A549 (cell line): ENCODE results near the gene BNIPL. TPM values are rescaled to one million over a fixed set of nuclear protein-coding genes. Genes with fewer than 3 reads are reported as not detected.

Source experiments
- ATAC-seq, 2 experiments: fragments of 200-7000 bp in 1 of 2; fragments of >200 bp in 1 of 2; cut with Nextera tagmentation in 1 of 2; cut with Tn5 transposase in 1 of 2; 3 replicates each; pipeline versions ENCODE4 v1.8.0 to v1.9.1; 2018 to 2020; ENCODE audit warnings: mild to moderate bottlenecking in 1 of 2, moderate library complexity in 1 of 2
- CTCF ChIA-PET: fragments of 300-600 bp; sonication (Branson Sonifier 250); formaldehyde crosslinking; extraction: SDS; loops from one replicate; lab custom pipeline; 2021; ENCODE audit warnings: antibody characterized with exemption, inconsistent platforms; lab: Yijun Ruan, JAX
- POLR2A ChIA-PET: fragments of 350-600 bp; formaldehyde crosslinking; extraction: SDS; loops from one replicate; lab custom pipeline; 2021; ENCODE audit warnings: antibody characterized with exemption, inconsistent platforms; lab: Yijun Ruan, JAX
- DNase-seq, 2 experiments: peaks; one replicate each; pipeline versions ENCODE4 v3.0.0 to v3.0.0-alpha.2; 2011 to 2016; ENCODE audit warnings: low read depth in 1 of 2, low spot score in 1 of 2
- FAIRE-seq: peaks from 2 replicates; lab custom pipeline; 2011; peaks lifted over from hg19 to GRCh38; lab: Jason Lieb, UNC
- H3K27ac ChIP-seq, 2 experiments: fragments of >200 bp; sonication (Bioruptor Twin); formaldehyde crosslinking; 3 replicates each; pipeline ENCODE4 v1.5.1; 2016 to 2017
- H3K4me1 ChIP-seq: fragments of >200 bp; sonication (Bioruptor Twin); formaldehyde crosslinking; 3 replicates; pipeline ENCODE4 v1.6.1; 2016
- H3K4me2 ChIP-seq: fragments of >200 bp; sonication (Bioruptor Twin); formaldehyde crosslinking; 3 replicates; pipeline ENCODE4 v1.6.1; 2016
- H3K4me3 ChIP-seq: fragments of >200 bp; sonication (Bioruptor Twin); formaldehyde crosslinking; 3 replicates; pipeline ENCODE4 v1.5.1; 2016
- H3K9me3 ChIP-seq: fragments of >200 bp; sonication (Bioruptor Twin); formaldehyde crosslinking; 3 replicates; pipeline ENCODE4 v1.6.1; 2016
- BCL3 ChIP-seq: fragments of >200 bp; sonication (Bioruptor Twin); formaldehyde crosslinking; IDR thresholded peaks from 3 replicates; pipeline ENCODE4 v1.6.1; 2016
- BHLHE40 ChIP-seq: IDR thresholded peaks from 2 replicates; pipeline ENCODE4 v1.6.1; 2012; ENCODE audit warnings: low read depth, low read length, inconsistent platforms
- CBX2 ChIP-seq: fragments of 200-600 bp; sonication (generic); IDR thresholded peaks from 2 replicates; pipeline ENCODE4 v1.6.1; 2016; ENCODE audit warnings: low read depth, mild to moderate bottlenecking, borderline replicate concordance
- CBX8 ChIP-seq: fragments of 200-600 bp; sonication (generic); IDR thresholded peaks from 2 replicates; pipeline ENCODE4 v1.6.1; 2016
- CEBPB ChIP-seq, 2 experiments: fragments of >200 bp in 1 of 2; sonication (Bioruptor Twin) in 1 of 2; formaldehyde crosslinking in 1 of 2; IDR thresholded peaks; 2 replicates each; pipeline ENCODE4 v1.6.1; 2012 to 2016
- EP300 ChIP-seq, 2 experiments: fragments of >200 bp; sonication (Bioruptor Twin); formaldehyde crosslinking; IDR thresholded peaks; 2 replicates in 1 of 2; 3 replicates in 1 of 2; pipeline ENCODE4 v1.6.1; 2016 to 2017
- GATA3 ChIP-seq: IDR thresholded peaks from 2 replicates; pipeline ENCODE4 v1.6.1; 2012; ENCODE audit warnings: borderline replicate concordance
- HDAC2 ChIP-seq: fragments of 200-600 bp; sonication (generic); IDR thresholded peaks from 2 replicates; pipeline ENCODE4 v1.6.1; 2016
- HOXB13 ChIP-seq: fragments of 250-450 bp; sonication (Bioruptor Pico); IDR thresholded peaks from 2 replicates; pipeline ENCODE4 v1.5.0; 2020; ENCODE audit warnings: low read depth, mild to moderate bottlenecking, moderate library complexity
- JUN ChIP-seq, 2 experiments: fragments of >200 bp; sonication (Bioruptor Twin); formaldehyde crosslinking; IDR thresholded peaks; 2 replicates in 1 of 2; 3 replicates in 1 of 2; pipeline ENCODE4 v1.6.1; 2016 to 2017
- PBX3 ChIP-seq: IDR thresholded peaks from 2 replicates; pipeline ENCODE4 v1.6.1; 2012
- PHF8 ChIP-seq: fragments of 200-600 bp; sonication (generic); IDR thresholded peaks from 2 replicates; pipeline ENCODE4 v1.6.1; 2016; ENCODE audit warnings: low read depth, mild to moderate bottlenecking, antibody characterized with exemption, moderate library complexity, borderline replicate concordance
- POLR2AphosphoS2 ChIP-seq: conservative IDR thresholded peaks from 2 replicates; pipeline ENCODE4 v1.6.1; 2012; ENCODE audit warnings: low read length, improper control_type of control experiment, inconsistent platforms
- REST ChIP-seq: fragments of 200-600 bp; sonication (generic); IDR thresholded peaks from 2 replicates; pipeline ENCODE4 v1.6.1; 2016; ENCODE audit warnings: antibody characterized with exemption, mild to moderate bottlenecking, moderate library complexity
- RNF2 ChIP-seq: fragments of 200-600 bp; sonication (generic); IDR thresholded peaks from 2 replicates; pipeline ENCODE4 v1.6.1; 2016; ENCODE audit warnings: low read depth, mild to moderate bottlenecking, antibody characterized with exemption, moderate library complexity, borderline replicate concordance
- TFCP2L1 ChIP-seq: fragments of 250-450 bp; sonication (Bioruptor Pico); IDR thresholded peaks from 2 replicates; pipeline ENCODE4 v1.5.0; 2021; ENCODE audit warnings: mild to moderate bottlenecking
- TP53 ChIP-seq: fragments of 250-450 bp; sonication (Bioruptor Pico); IDR thresholded peaks from 2 replicates; pipeline ENCODE4 v1.5.0; 2021; ENCODE audit warnings: mild to moderate bottlenecking, moderate library complexity
- ZNF302 ChIP-seq: fragments of 250-450 bp; sonication (Bioruptor Pico); IDR thresholded peaks from 2 replicates; pipeline ENCODE4 v1.9.0; 2021; ENCODE audit warnings: inconsistent platforms, mild to moderate bottlenecking, moderate library complexity
- ZSCAN20 ChIP-seq: fragments of 250-450 bp; sonication (Bioruptor Pico); IDR thresholded peaks from 2 replicates; pipeline ENCODE4 v1.8.0; 2022; ENCODE audit warnings: mild to moderate bottlenecking, moderate library complexity
- WGBS: methylation state at CpG from one replicate; pipeline ENCODE4 v1.1.6; 2017; ENCODE audit errors: missing lambda C conversion rate; 5-methylcytosine and 5-hydroxymethylcytosine counted together
- polyA plus RNA-seq, 4 experiments: library from polyadenylated mRNA; depleted of rRNA in 3 of 4; stranded (reverse); fragments of >200 nt; fragmentation: RNase III in 1 of 4; extraction: RNeasy Plus Mini Kit Qiagen cat#74134 plus additional on column Dnase treatment in 1 of 4; gene quantifications; 2 replicates in 3 of 4; 3 replicates in 1 of 4; pipeline ENCODE4 v1.2.3, GENCODE V29; 2011 to 2017
- TF ChIP-seq, protein P1 (sequence below): IDR thresholded peaks from 2 replicates; pipeline ENCODE4 v1.6.1; 2012; ENCODE audit warnings: low read depth, borderline replicate concordance
- TF ChIP-seq, protein P2 (sequence below): IDR thresholded peaks from 2 replicates; pipeline ENCODE4 v1.6.1; 2012
- TF ChIP-seq, protein P3 (sequence below): fragments of 450-650 bp; IDR thresholded peaks from 2 replicates; pipeline ENCODE4 v1.6.1; 2014; ENCODE audit warnings: antibody characterized with exemption
- TF ChIP-seq, protein P4 (sequence below): fragments of 250-450 bp; sonication (Bioruptor Pico); IDR thresholded peaks from 2 replicates; pipeline ENCODE4 v1.5.0; 2021; ENCODE audit warnings: mild to moderate bottlenecking, moderate library complexity, borderline replicate concordance

BNIPL gene
- polyA plus RNA-seq, 2 of the 4 experiments (the other 2 are of a cell fraction), result 0.22 to 0.30 TPM

GRCh38 chr1:151032164-151032563 is 4.2 kb upstream of the BNIPL start (continued):
- TF ChIP-seq RNF2, result no peak
- TF ChIP-seq, protein P1, sequence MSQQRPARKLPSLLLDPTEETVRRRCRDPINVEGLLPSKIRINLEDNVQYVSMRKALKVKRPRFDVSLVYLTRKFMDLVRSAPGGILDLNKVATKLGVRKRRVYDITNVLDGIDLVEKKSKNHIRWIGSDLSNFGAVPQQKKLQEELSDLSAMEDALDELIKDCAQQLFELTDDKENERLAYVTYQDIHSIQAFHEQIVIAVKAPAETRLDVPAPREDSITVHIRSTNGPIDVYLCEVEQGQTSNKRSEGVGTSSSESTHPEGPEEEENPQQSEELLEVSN, result no peak

GRCh38 chr1:151035167-151035566 is 1.2 kb upstream of the BNIPL start:
- no peak for FAIRE-seq
- no peak overlapping the region for H3K27ac ChIP-seq
- no peak for DNase-seq
- H3K4me1 ChIP-seq, result no peaks in the 10 kb centered on the region
- POLR2A ChIA-PET, result interaction anchor here (1.1 kb wide), 1 partner anchor 13 kb away, joined by 3 read pairs; the partner anchor contains the start of gene C1orf56
- TF ChIP-seq POLR2AphosphoS2 (no peak), TFCP2L1 (CRISPR knock-in tag) (no peak), ZNF302 (CRISPR knock-in tag) (no peak)
- TF ChIP-seq, protein P2, sequence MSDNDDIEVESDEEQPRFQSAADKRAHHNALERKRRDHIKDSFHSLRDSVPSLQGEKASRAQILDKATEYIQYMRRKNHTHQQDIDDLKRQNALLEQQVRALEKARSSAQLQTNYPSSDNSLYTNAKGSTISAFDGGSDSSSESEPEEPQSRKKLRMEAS, result no peak
- TF ChIP-seq, protein P3, sequence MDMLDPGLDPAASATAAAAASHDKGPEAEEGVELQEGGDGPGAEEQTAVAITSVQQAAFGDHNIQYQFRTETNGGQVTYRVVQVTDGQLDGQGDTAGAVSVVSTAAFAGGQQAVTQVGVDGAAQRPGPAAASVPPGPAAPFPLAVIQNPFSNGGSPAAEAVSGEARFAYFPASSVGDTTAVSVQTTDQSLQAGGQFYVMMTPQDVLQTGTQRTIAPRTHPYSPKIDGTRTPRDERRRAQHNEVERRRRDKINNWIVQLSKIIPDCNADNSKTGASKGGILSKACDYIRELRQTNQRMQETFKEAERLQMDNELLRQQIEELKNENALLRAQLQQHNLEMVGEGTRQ, result no peak
- TF ChIP-seq, all 56 proteins: peak for 0
- WGBS, result 94% methylated on average over 3 of the region's 3 CpGs
- Histone ChIP-seq H3K4me2 (no peak overlapping the region), H3K4me3 (no peak overlapping the region), H3K9me3 (no peaks in the 10 kb centered on the region)
- CTCF ChIA-PET, result interaction anchor here (4.8 kb wide), 1 partner anchor 10 kb away, joined by 14 read pairs; no protein-coding TSS in a partner anchor
- ATAC-seq, result no peak

DNA sequence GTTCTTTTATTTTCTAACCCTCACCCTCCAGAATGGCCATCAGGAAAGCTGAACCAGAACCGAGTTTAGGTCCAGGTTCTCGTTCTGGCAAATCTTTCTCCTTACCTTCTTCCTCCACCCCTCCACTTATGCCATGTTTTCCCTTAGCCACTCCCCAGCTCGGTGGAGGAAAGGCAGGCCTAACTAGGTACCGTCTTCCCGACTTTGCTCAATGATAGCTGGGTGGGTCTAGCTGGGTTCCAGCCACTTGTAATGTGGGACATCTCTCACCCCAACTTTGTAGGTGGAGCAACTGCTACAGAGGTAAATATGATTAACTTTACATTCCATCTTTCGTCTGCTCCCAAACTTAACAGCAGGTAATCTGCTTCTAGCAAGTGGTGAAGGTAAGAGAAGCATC is 646 bp downstream of the BNIPL start:
- CTCF ChIA-PET, result interaction anchor here (0.6 to 4.8 kb wide), 7 partner anchors 9 to 119 kb away, joined by 3 to 14 read pairs (median 4); partner anchors contain the start of gene TNFAIP8L2
- DNase-seq, result no peak
- Histone ChIP-seq H3K9me3 (no peaks in the 10 kb centered on the region), H3K4me3 (no peak overlapping the region), H3K4me2 (no peak overlapping the region), H3K4me1 (no peaks in the 10 kb centered on the region), H3K27ac (no peak overlapping the region)
- POLR2A ChIA-PET, result no interaction called here
- FAIRE-seq, result no peak
- 77% methylated on average over 6 of the region's 6 CpGs for WGBS
- no peak for ATAC-seq
- no peak for TF ChIP-seq BCL3
- TF ChIP-seq PBX3, result no peak
- TF ChIP-seq GATA3, result no peak
- no peak for TF ChIP-seq ZSCAN20 (CRISPR knock-in tag)
- TF ChIP-seq CBX8, result no peak
- no peak for TF ChIP-seq CEBPB (IDR thresholded peaks at IDR 0.05)
- TF ChIP-seq, protein P1, result no peak
- no peak for TF ChIP-seq TP53
- TF ChIP-seq, protein P2, result no peak
- TF ChIP-seq BHLHE40, result no peak
- no peak for TF ChIP-seq HDAC2
- no peak for TF ChIP-seq CBX2
- no peak for TF ChIP-seq EP300 (IDR thresholded peaks at IDR 0.05)
- TF ChIP-seq REST, result no peak
- TF ChIP-seq PHF8, result no peak
- no peak for TF ChIP-seq HOXB13 (CRISPR knock-in tag)
- TF ChIP-seq JUN (IDR thresholded peaks at IDR 0.05), result no peak
- TF ChIP-seq, protein P4, sequence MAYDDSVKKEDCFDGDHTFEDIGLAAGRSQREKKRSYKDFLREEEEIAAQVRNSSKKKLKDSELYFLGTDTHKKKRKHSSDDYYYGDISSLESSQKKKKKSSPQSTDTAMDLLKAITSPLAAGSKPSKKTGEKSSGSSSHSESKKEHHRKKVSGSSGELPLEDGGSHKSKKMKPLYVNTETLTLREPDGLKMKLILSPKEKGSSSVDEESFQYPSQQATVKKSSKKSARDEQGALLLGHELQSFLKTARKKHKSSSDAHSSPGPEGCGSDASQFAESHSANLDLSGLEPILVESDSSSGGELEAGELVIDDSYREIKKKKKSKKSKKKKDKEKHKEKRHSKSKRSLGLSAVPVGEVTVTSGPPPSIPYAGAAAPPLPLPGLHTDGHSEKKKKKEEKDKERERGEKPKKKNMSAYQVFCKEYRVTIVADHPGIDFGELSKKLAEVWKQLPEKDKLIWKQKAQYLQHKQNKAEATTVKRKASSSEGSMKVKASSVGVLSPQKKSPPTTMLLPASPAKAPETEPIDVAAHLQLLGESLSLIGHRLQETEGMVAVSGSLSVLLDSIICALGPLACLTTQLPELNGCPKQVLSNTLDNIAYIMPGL (CRISPR knock-in tag), result no peak
- no peak for TF ChIP-seq POLR2AphosphoS2
